GM12801 (cell line): ENCODE measurements around the gene BRDT.

ENCODE experiments used
- CTCF ChIP-seq: IDR thresholded peaks from one replicate; pipeline ENCODE4 v1.5.1; 2011; ENCODE audit warnings: control low read depth; ENCODE audit not compliant: insufficient read length; ENCODE audit errors: extremely low read depth

The BRDT gene

GRCh38 chr1:92017656-92018055 is 68.5 kb downstream of the BRDT start:
- no peak for TF ChIP-seq CTCF

- no peak for TF ChIP-seq CTCF
Observed at GRCh38 chr1:92026806-92027205, 77.6 kb downstream of the BRDT start.

- TF ChIP-seq CTCF, result no peak
Observed at GRCh38 chr1:92029241-92029922, 80.2 kb downstream of the BRDT start.

- no peak for TF ChIP-seq CTCF
Observed at GRCh38 chr1:92030656-92031107, 81.5 kb downstream of the BRDT start.

GRCh38 chr1:92031281-92032110 is 82.3 kb downstream of the BRDT start:
- no peak for TF ChIP-seq CTCF

- TF ChIP-seq CTCF, result no peak
Observed at GRCh38 chr1:92037400-92037799, 88.2 kb downstream of the BRDT start.

- TF ChIP-seq CTCF, result no peak
Observed at GRCh38 chr1:92038695-92039346, 89.6 kb downstream of the BRDT start.
